Measurements from ENCODE around the gene PPP1R14C. TPM values are rescaled to one million over a fixed set of nuclear protein-coding genes. Genes with fewer than 3 reads are reported as not detected.
A peak's percentile ranks its signal among the peaks of the same experiment; 100 is the strongest.

Gene PPP1R14C
- total RNA-seq, 6 donors from 2014 or later: 12.0 to 34.5 (median 16.8) TPM

DNA sequence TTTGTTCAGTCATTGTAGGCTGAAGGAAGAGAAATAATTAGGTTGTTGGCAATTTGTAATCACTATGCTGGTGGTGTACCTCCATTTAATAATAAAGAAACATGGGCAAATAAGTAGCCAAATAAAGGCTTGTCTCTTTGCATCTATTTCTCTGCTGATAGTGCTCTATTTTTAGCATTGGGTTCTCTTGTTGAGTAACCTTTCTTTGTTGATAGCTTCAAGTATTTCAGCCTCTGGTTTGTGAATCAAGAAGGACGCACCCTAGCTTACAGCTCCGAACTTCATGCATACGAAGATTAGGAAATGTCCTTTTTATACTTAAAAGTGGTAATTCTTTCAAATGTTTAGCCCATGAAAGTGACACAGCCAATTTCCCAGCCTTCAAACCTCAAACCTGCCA, 2.6 kb downstream of the PPP1R14C start:
- H3K4me3 ChIP-seq: no peak overlapping the region

DNA sequence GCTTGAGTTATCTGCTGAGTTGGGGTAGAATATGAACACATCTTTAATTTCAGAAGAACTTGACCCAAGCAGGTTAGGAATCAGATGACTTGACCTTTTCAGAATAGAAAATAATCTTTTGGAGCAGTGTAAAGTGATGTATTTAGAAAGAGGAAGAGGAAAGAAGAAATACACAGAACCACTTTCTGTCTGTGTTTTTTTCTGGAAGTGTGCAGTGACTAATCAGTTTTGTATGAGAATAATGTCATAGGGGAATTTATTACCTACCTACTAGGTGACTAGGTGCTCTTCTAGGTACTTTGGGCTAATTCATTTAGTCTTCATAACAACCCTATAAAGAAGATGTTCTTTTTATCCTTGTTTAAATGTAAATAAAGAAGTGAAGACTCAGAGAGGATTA, 3.0 kb downstream of the PPP1R14C start:
- Histone ChIP-seq H3K9me3 (no peaks in the 10 kb centered on the region), H3K36me3 (no peaks in the 10 kb centered on the region), H3K27me3 (peaks cover 0 to 23% (median 15%) of the 10 kb centered on the region in 4 donors), H3K4me3 (no peak overlapping the region), H3K27ac (no peak overlapping the region), H3K4me1 (peaks cover 18 to 36% (median 21%) of the 10 kb centered on the region in 4 donors)
- ATAC-seq (ENCODE audit: low FRiP score in 2 of 2) (no peak), DNase-seq (no peak)
- TF ChIP-seq EP300 (IDR thresholded peaks at IDR 0.05) (no peak), POLR2A (IDR thresholded peaks at IDR 0.05) (no peak), POLR2AphosphoS5 (IDR thresholded peaks at IDR 0.05) (no peak)
- TF ChIP-seq, protein P1, sequence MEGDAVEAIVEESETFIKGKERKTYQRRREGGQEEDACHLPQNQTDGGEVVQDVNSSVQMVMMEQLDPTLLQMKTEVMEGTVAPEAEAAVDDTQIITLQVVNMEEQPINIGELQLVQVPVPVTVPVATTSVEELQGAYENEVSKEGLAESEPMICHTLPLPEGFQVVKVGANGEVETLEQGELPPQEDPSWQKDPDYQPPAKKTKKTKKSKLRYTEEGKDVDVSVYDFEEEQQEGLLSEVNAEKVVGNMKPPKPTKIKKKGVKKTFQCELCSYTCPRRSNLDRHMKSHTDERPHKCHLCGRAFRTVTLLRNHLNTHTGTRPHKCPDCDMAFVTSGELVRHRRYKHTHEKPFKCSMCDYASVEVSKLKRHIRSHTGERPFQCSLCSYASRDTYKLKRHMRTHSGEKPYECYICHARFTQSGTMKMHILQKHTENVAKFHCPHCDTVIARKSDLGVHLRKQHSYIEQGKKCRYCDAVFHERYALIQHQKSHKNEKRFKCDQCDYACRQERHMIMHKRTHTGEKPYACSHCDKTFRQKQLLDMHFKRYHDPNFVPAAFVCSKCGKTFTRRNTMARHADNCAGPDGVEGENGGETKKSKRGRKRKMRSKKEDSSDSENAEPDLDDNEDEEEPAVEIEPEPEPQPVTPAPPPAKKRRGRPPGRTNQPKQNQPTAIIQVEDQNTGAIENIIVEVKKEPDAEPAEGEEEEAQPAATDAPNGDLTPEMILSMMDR (IDR thresholded peaks at IDR 0.05): no peak

More for the DNA sequence above, 2.6 kb downstream of the PPP1R14C start:
- DNase-seq (no peak), ATAC-seq (ENCODE audit: low FRiP score in 2 of 2) (no peak)
- Histone ChIP-seq H3K36me3 (no peaks in the 10 kb centered on the region), H3K27ac (no peak overlapping the region), H3K27me3 (peaks cover 0 to 23% (median 15%) of the 10 kb centered on the region in 4 donors), H3K4me1 (peaks cover 18 to 35% (median 21%) of the 10 kb centered on the region in 4 donors), H3K9me3 (no peaks in the 10 kb centered on the region)
- TF ChIP-seq, protein P1 (IDR thresholded peaks at IDR 0.05): no peak
- no peak for TF ChIP-seq POLR2A (IDR thresholded peaks at IDR 0.05)
- TF ChIP-seq POLR2AphosphoS5 (IDR thresholded peaks at IDR 0.05): no peak
- no peak for TF ChIP-seq EP300 (IDR thresholded peaks at IDR 0.05)
- 45 to 48% methylated on average over 3 of the region's 3 CpGs for WGBS, 2 donors

GRCh38 chr6:150146436-150146835, 3.6 kb downstream of the PPP1R14C start:
- no peak overlapping the region for H3K4me3 ChIP-seq
- H3K9me3 ChIP-seq: no peaks in the 10 kb centered on the region
- no peaks in the 10 kb centered on the region for H3K36me3 ChIP-seq
- DNase-seq: peak in 1 of 2 donors; percentile 30
- no peak overlapping the region for H3K27ac ChIP-seq
- WGBS, 2 donors: 86 to 90% methylated on average over 3 of the region's 3 CpGs
- no peak for ATAC-seq (ENCODE audit: low FRiP score in 2 of 2)
- peaks cover 0 to 23% (median 15%) of the 10 kb centered on the region in 4 donors for H3K27me3 ChIP-seq
- peaks cover 18 to 36% (median 21%) of the 10 kb centered on the region in 4 donors for H3K4me1 ChIP-seq
- TF ChIP-seq POLR2A (IDR thresholded peaks at IDR 0.05) (no peak), EP300 (IDR thresholded peaks at IDR 0.05) (no peak), POLR2AphosphoS5 (IDR thresholded peaks at IDR 0.05) (no peak)
- TF ChIP-seq, protein P1 (IDR thresholded peaks at IDR 0.05): no peak

GRCh38 chr6:150149146-150149545, 6.3 kb downstream of the PPP1R14C start:
- Histone ChIP-seq H3K27me3 (peaks cover 0 to 3% (median under 1%) of the 10 kb centered on the region in 4 donors), H3K4me1 (peaks cover 0 to 16% (median 6%) of the 10 kb centered on the region in 4 donors), H3K27ac (no peak overlapping the region), H3K4me3 (no peak overlapping the region), H3K36me3 (no peaks in the 10 kb centered on the region), H3K9me3 (no peaks in the 10 kb centered on the region)
- ATAC-seq (ENCODE audit: low FRiP score in 2 of 2): no peak
- TF ChIP-seq EP300 (IDR thresholded peaks at IDR 0.05): no peak
- no peak for TF ChIP-seq POLR2A (IDR thresholded peaks at IDR 0.05)
- TF ChIP-seq, protein P1 (IDR thresholded peaks at IDR 0.05): no peak
- TF ChIP-seq POLR2AphosphoS5 (IDR thresholded peaks at IDR 0.05): no peak
- no peak for DNase-seq
- 61 to 73% methylated on average over 6 of the region's 6 CpGs for WGBS, 2 donors

GRCh38 chr6:150150458-150150820, 7.6 kb downstream of the PPP1R14C start:
- Histone ChIP-seq H3K36me3 (no peaks in the 10 kb centered on the region), H3K9me3 (no peaks in the 10 kb centered on the region), H3K4me1 (peaks cover 0 to 16% (median 7%) of the 10 kb centered on the region in 4 donors), H3K27ac (no peak overlapping the region), H3K4me3 (no peak overlapping the region), H3K27me3 (no peaks in the 10 kb centered on the region)
- ATAC-seq (ENCODE audit: low FRiP score in 2 of 2) (no peak), DNase-seq (no peak)
- TF ChIP-seq, protein P1 (IDR thresholded peaks at IDR 0.05): no peak
- TF ChIP-seq EP300 (IDR thresholded peaks at IDR 0.05) (no peak), POLR2A (IDR thresholded peaks at IDR 0.05) (no peak), POLR2AphosphoS5 (IDR thresholded peaks at IDR 0.05) (no peak)
- WGBS, 2 donors: 60 to 71% methylated on average over 2 of the region's 2 CpGs
